CD4-positive, alpha-beta T cell treated with Interleukin-12 subunit alpha and Interleukin-12 subunit beta, for 1 hour (primary cell): Measurements from ENCODE around the gene MOB1B.

Source experiments
- DNase-seq: peaks from one replicate; pipeline ENCODE4 v3.0.0-alpha.2; 2020

Gene MOB1B

GRCh38 chr4:70915036-70915815, 13.1 kb downstream of the MOB1B start:
- DNase-seq, result no peak

- DNase-seq, result no peak
These were observed 13.8 kb downstream of the MOB1B start for GRCh38 chr4:70915874-70916559.

- no peak for DNase-seq
These were observed 18.4 kb downstream of the MOB1B start for GRCh38 chr4:70920592-70920991.

- no peak for DNase-seq
These were observed 23.2 kb downstream of the MOB1B start for GRCh38 chr4:70925418-70925817.

- DNase-seq, result no peak
These were observed 23.9 kb downstream of the MOB1B start for GRCh38 chr4:70925899-70926635.

- peak; percentile 17 for DNase-seq
These were observed 25.5 kb downstream of the MOB1B start for GRCh38 chr4:70927502-70928137.

GRCh38 chr4:70930530-70931256, 28.5 kb downstream of the MOB1B start:
- DNase-seq, result no peak

DNA sequence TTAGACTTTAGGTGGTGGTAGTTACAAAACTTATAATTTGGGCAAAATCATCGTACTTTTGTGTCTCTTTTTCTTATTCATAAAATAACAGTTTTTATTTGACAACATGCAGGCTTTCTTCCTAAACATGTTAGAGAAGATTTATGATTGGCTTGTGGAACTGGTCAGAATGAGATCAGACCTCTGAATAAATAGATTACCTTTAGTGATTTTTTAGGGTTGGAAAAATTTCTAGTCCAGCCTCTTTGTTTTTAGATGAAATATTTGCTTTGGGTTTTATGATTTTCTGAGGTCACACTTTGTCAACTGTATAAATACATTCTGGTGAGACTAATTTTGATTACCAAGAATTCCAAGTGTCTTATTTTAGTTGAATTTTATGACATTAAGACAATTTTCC, 29.2 kb downstream of the MOB1B start:
- DNase-seq, result no peak

GRCh38 chr4:70932984-70933383, 30.8 kb downstream of the MOB1B start:
- no peak for DNase-seq

DNA sequence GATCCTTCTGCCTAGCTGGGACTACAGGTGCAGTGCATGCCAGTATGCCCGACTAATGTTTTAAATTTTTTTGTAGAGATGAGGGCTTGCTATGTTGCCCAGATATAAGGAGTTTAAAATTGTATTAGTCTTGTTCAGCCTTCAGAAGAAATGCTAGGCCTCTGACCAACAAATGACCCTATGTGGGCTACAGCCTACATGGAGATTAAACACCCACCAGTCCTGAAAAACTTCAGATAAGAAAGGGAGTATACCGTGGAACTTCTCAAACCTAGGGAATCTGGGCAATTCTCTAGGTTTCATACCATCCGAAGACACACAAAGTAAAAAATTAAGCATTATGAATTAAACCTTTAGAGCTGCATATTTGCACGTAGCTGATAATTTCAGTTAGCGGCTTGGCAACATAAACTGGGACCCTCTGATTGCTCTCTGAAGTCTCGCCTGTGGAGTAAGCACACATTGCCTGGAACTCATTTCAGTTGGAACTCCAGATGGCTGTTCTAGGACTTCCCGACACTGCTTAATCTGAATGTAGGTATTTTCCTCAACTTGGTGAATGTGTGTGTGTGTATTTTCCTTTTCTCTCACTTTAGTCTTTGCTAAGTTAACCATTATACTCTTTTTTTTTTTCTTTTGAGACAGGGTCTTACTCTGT, 33.0 kb downstream of the MOB1B start:
- DNase-seq, result no peak

DNA sequence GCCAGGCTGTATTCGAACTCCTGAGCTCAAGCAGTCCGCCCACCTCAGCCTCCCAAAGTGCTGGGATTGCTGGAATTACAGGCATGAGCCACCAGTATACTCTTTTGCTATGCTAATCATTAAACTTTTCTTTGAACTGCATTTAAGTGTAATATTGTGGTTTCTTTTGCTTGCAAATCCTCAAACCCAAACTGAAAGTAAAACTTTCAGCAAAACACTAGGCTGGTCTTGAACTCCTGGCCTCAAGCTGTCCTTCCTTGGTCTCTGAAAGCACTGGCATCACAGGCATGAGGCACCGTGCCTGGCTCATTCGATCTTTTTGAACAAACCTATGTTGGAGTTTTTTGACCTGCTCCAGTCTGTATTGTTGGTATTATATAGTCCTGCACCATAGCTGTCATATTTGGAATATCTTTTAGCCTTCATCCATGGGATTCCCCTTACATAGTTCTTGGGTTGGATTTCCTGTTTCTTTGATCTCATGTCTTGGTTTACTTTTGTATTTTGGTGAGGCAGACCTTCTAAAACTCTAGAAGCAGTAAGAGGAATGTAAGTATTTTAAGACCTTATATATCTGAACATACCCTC, 34.1 kb downstream of the MOB1B start:
- DNase-seq, result no peak

DNA sequence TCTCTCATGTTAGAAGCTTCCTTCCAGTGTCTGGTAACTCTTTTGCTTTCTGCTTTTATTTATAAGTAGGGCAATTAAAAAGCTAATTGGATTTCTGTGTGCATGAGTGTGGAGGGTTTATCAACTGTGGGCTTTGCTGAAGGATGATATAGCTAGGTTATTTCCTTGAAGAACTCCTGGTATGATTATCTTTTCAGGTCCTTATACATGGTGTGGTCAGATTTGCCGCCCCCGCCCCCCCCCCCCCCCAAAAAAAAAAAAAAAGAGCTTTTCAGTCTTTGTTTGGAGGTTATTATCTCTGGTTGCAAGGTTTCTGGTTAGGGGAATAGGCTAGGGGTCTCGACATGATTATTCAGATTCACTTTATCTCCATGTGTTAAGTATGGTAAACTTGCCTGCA, 35.9 kb downstream of the MOB1B start:
- no peak for DNase-seq

DNA sequence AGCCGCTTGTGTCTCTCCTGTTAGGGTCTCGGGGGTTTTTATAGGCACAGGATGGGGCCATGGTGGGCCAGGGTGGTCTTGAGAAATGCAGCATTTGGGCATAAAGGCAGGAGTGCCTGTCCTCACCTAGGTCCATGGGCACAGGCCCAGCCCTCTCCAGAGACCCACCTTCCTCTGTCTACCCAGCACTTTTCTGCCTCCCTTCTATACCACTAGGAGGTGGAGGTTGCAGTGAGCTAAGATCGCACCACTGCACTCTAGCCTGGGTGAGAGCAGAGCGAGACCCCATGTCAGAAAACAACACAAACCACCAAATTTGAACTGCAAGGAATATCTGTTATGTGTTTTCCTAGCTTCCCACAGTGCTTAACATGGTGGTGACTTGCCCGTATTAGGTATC, 38.0 kb downstream of the MOB1B start:
- no peak for DNase-seq

- DNase-seq, result no peak
These were observed 40.9 kb downstream of the MOB1B start for GRCh38 chr4:70943114-70943513.

DNA sequence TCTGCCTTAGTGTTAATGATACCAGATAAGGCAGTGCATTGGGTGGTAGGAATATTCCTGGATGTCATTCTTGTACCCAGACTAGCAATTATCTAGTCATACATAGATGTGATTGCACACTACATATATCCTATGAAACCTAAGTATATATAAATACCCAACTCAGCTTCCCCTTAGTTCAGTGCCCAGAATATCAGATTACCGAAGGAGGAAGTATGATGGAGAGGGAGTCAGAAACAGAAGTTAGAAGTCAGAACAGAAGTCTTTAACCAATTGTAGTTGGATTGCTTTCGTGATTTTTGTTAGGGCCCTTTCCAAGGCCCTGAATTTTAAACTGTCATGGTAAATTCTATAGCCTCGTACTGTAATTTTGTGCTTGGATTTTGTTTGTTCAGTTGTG, 42.9 kb downstream of the MOB1B start:
- DNase-seq, result no peak

- DNase-seq, result no peak
These were observed 43.4 kb downstream of the MOB1B start for GRCh38 chr4:70945452-70946055.

GRCh38 chr4:70946939-70947338, 44.8 kb downstream of the MOB1B start:
- no peak for DNase-seq

DNA sequence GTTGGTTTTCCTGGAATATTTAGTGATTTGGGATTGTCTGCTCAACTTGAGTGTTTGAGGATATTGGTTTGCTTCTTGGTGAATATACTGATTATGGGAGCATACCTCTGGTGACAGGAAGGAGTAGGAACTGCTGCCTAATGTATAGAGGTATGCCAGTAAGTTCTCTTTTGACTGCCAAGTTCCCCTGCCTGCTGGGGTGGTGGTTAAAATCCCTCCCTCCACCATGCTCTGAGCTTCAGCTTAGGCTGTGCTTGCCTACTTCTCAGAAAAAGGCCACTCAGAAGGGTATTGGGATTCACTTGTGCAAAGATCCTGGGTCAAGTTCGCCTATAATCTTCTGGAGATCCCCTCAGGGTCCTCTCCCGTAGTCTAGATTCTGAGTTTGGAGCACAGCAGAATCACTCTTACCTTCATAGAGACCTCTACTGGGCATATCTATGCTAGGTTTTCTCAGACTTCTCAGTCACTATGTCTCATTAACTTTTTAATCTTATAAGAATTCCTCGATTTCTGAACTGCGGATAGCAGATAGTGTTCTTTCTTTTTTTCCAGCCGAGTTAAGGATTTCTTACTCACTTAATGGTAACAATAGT, 46.6 kb downstream of the MOB1B start:
- DNase-seq, result no peak

DNA sequence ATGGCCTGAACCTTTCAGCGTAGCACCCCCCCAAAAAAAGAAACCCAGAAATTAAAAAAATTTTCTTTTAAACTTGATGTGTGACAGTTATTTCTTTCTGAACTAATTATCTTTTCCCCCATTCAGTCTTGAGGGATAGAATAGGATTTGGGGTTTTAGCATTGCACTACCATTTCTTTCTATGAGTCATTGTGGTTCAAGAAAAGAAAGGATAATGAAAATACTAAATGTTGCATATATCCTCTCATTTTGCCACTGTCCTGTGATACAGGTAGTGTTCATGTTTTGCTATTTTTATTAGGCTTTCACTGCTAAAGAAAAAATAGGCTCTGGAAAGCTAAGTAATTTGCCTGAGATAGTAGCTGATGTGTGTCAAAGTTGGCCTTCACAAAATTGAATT, 51.9 kb downstream of the MOB1B start:
- DNase-seq, result no peak

GRCh38 chr4:70956549-70957210, 54.5 kb downstream of the MOB1B start:
- no peak for DNase-seq
